Activated naive CD8-positive, alpha-beta T cell treated with anti-CD3 and anti-CD28 coated beads, Interleukin-2, amount 10 ng/mL, durations not matched to agents 7 days and 5 days (primary cell): Measurements from ENCODE around the gene ITGA1. TPM values are rescaled to one million over a fixed set of nuclear protein-coding genes. Genes with fewer than 3 reads are reported as not detected.
"Not testable (repeated sequence)": the region's sequence is repeated elsewhere in the genome, so short reads cannot be mapped to it uniquely, and the experiment has no call there.

ENCODE experiments used
- ATAC-seq: fragments of 150-1000 bp; cut with Tn5 transposase; one replicate; pipeline ENCODE4 v1.10.0; 2021; ENCODE audit warnings: low read depth, moderate library complexity
- POLR2A ChIA-PET: fragments of 350-600 bp; sonication (Branson Sonifier 250); formaldehyde crosslinking; loops from one replicate; lab custom pipeline; 2021; ENCODE audit warnings: antibody characterized with exemption; lab: Charles Lee
- DNase-seq: peaks from one replicate; pipeline ENCODE4 v3.0.0; 2021
- H3K27ac Mint-ChIP-seq: one replicate; pipeline ENCODE4 v1.8.0; 2022; ENCODE audit warnings: mild to moderate bottlenecking, mixed read lengths
- H3K27me3 Mint-ChIP-seq: one replicate; pipeline ENCODE4 v1.8.0; 2022; ENCODE audit warnings: mild to moderate bottlenecking, moderate library complexity, mixed read lengths
- H3K36me3 Mint-ChIP-seq: one replicate; pipeline ENCODE4 v1.8.0; 2021; ENCODE audit warnings: mild to moderate bottlenecking, mixed read lengths
- H3K4me1 Mint-ChIP-seq: one replicate; pipeline ENCODE4 v1.8.0; 2021; ENCODE audit warnings: mixed read lengths
- H3K4me3 Mint-ChIP-seq: one replicate; pipeline ENCODE4 v1.8.0; 2022; ENCODE audit warnings: mild to moderate bottlenecking, moderate library complexity, mixed read lengths
- H3K9me3 Mint-ChIP-seq: one replicate; pipeline ENCODE4 v1.8.0; 2021; ENCODE audit warnings: mixed read lengths
- total RNA-seq, 2 experiments: library from RNA; stranded (reverse); gene quantifications; one replicate each; pipeline ENCODE4 v1.2.3, GENCODE V29; 2021

Gene ITGA1
- 10 to 100 TPM; 21.7 to 23.6 TPM for total RNA-seq

DNA sequence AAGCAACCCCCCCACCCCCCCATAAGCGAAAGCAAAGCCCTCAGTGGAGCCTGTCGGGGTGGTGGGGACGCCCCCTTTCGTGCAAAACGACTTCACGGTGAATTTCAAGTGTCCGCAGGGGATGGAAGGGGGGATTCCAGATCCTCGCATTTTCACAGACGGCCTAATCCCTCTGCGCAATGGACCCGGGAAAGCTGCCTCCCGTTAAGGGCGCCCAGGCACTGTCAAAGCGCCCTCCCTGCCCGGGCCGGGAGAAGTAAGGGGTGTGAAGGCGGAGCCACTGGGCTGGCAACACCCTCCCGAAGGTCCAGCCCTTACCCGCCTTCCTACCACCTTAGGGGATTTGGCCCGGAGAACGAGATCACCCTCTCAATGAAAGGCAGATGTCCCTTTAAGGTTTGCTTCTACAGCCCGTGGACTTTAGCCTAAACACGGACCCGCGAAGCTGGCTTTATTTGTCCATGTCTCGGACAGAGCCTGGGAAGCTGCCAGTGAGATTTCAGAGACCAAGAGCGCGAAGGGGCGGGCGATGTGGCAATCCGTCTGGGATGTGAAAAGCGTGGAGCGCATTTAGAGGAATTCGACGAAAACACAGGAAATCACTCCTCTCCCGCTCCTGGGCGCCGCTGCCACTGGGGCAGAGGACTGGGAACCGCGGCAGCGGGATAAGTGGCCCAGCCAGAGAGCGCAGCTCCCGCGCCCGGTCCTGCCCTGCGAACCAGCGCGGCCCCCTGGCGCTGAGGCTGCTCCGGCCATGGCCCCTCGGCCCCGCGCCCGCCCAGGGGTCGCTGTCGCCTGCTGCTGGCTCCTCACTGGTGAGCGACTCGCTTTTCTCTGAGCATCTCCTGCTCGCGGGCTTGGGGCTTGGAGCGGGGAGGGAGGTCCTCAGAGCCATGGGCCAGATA is at the start of gene ITGA1, which contains the start of gene PELO:
Gene ITGA1, plus strand, starts transcription at position 317 of the 905 bp plus-strand sequence. Its CDS starts 438 bp downstream, at position 755.
Gene PELO, plus strand, starts transcription at position 317 of the 905 bp plus-strand sequence. CDS start 12,479 bp downstream, outside the sequence.
- peaks cover 34% of the 10 kb centered on the region for H3K4me1 Mint-ChIP-seq
- H3K4me3 Mint-ChIP-seq = peak within 1 kb of the TSS; percentile 90
- ATAC-seq (peak; percentile 87), DNase-seq (peak; percentile 69)
- H3K27me3 Mint-ChIP-seq = no peaks in the 10 kb centered on the region
- POLR2A ChIA-PET = interaction anchor here (1.3 to 2.4 kb wide), 3 partner anchors 12 to 62 kb away, joined by 5 to 21 read pairs (median 8); no protein-coding TSS in a partner anchor
- peak within 1 kb of the TSS; percentile 78 for H3K27ac Mint-ChIP-seq
- H3K9me3 Mint-ChIP-seq = no peaks in the 10 kb centered on the region
- peaks cover 9% of the 10 kb centered on the region for H3K36me3 Mint-ChIP-seq

DNA sequence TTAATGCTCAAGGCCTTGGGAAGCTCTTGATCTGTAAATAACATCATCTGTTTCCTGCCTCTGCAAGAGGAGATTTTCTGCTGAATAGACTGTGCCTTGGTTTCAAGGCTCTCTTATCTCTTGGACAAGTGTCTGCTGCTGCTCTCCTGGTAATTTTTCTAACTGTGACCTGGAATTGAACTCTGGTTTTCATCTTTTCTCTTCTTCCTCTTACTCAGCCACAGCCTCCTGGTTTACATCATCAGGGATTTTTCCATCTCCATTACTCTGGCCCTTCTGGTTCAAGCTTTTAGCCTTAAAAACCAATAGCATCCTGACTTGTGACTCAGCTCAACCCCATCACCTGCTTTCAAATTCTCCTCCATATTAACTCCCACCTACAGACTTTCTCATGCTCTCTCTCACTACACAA is 49.6 kb upstream of the ITGA1 start:
- H3K4me1 Mint-ChIP-seq = peaks cover 25% of the 10 kb centered on the region
- peaks cover 15% of the 10 kb centered on the region for H3K36me3 Mint-ChIP-seq
- no peak for DNase-seq
- peak overlapping the region; percentile 37 for H3K4me3 Mint-ChIP-seq
- H3K27me3 Mint-ChIP-seq = no peaks in the 10 kb centered on the region
- no peak for ATAC-seq
- peaks cover 6% of the 10 kb centered on the region for H3K9me3 Mint-ChIP-seq
- POLR2A ChIA-PET = interaction anchor here (1.0 to 1.4 kb wide), 3 partner anchors 12 to 62 kb away, joined by 3 to 5 read pairs (median 4); no protein-coding TSS in a partner anchor
- peak overlapping the region; percentile 44 for H3K27ac Mint-ChIP-seq

DNA sequence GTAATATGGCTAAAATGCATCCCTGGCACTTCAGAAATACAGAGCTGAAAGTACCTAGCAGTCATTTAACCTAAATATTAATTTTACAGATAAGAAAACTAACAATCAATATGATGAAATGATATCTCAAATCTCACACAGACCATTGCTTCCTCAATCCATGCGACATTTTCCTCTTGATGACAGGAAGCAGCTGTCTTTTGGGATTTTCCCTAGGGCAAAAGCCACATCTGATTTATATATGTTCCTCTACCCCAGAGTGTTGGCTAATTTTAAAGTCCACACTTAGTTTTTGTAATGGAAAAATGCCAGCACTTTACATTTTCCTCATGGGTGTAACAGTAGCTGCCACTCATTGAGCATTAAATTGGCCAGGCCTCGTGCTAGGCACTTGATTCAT is 47.7 kb upstream of the ITGA1 start:
- Mint-ChIP-seq H3K4me1 (peaks cover 37% of the 10 kb centered on the region), H3K4me3 (no peak overlapping the region), H3K36me3 (peaks cover 16% of the 10 kb centered on the region), H3K27ac (no peak overlapping the region), H3K9me3 (peaks cover 6% of the 10 kb centered on the region), H3K27me3 (no peaks in the 10 kb centered on the region)
- POLR2A ChIA-PET = interaction anchor here (0.8 to 1.4 kb wide), 2 partner anchors 14 to 37 kb away, joined by 3 read pairs; no protein-coding TSS in a partner anchor
- no peak for ATAC-seq
- no peak for DNase-seq

DNA sequence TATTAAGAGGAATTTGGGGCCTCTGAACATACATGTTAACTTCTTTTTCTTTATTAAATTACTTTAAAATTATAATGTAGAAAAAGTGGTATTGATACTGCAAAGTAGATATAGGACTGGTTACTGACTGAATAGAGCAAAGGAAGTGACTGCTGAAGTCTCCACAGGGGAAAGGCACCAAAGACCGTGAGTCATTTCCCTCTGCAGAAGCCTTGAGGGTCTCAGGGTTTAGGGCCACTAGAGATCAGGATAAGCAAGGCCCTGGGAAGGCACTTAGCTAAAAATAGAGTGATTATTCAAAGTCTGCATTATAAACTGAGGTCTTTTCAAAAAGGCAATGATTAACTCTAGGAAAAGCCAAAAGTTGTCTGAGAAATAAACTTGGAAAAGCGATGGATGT is 44.7 kb upstream of the ITGA1 start:
- peaks cover 44% of the 10 kb centered on the region for H3K4me1 Mint-ChIP-seq
- DNase-seq = no peak
- peak overlapping the region; percentile 57 for H3K4me3 Mint-ChIP-seq
- peaks cover 7% of the 10 kb centered on the region for H3K9me3 Mint-ChIP-seq
- ATAC-seq = peak; percentile 41
- H3K36me3 Mint-ChIP-seq = peaks cover 19% of the 10 kb centered on the region
- POLR2A ChIA-PET = interaction anchor here (0.7 to 1.3 kb wide), 4 partner anchors 15 to 36 kb away, joined by 3 to 5 read pairs (median 3); no protein-coding TSS in a partner anchor
- peak overlapping the region; percentile 90 for H3K27ac Mint-ChIP-seq
- no peaks in the 10 kb centered on the region for H3K27me3 Mint-ChIP-seq

DNA sequence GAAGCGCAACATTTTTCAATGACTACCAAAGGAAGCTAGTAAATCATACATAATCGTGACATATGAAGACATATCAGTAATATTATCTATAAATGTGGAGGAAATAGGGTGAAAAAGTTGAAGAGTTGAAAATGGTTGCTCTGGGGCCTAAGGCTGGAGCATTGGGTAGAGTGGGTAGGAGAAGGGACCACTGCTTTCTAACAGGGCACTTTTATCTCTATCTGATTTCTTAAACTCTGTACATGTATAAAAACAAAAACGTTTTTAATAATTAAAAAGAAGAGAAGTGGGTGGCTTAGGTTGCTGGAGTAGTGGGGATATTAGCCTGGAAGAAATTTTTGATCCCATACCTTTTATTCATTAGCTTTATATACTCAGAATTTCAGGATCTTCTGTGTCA is 44.2 kb upstream of the ITGA1 start:
- DNase-seq = no peak
- Mint-ChIP-seq H3K4me1 (peaks cover 44% of the 10 kb centered on the region), H3K4me3 (peak overlapping the region; percentile 57), H3K27ac (peak overlapping the region; percentile 90), H3K9me3 (peaks cover 7% of the 10 kb centered on the region), H3K27me3 (no peaks in the 10 kb centered on the region), H3K36me3 (peaks cover 15% of the 10 kb centered on the region)
- peak; percentile 23 for ATAC-seq
- POLR2A ChIA-PET = interaction anchor here (0.7 to 1.3 kb wide), 5 partner anchors 16 to 36 kb away, joined by 3 to 5 read pairs (median 3); no protein-coding TSS in a partner anchor

DNA sequence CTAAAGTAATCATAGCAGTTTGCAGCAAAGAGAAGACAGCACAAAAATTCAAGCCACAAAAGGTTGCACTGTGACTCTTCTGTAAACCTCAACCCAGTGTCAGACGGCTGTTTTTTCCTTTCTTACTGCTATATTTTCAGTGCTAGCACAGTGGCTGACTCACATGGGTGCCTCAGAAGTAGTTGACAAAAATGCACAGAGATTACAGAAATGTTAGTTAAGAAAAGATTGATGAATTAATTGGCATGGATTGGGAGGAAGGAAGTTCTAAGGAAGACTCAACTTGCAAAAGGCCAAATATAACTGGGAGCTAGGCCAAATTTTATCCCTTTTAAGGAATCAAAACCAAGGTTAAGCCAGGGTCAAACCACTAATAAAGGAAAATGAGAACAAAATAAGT is 43.7 kb upstream of the ITGA1 start:
- peak overlapping the region; percentile 57 for H3K4me3 Mint-ChIP-seq
- POLR2A ChIA-PET = interaction anchor here (0.7 to 1.3 kb wide), 5 partner anchors 16 to 37 kb away, joined by 3 to 5 read pairs (median 3); no protein-coding TSS in a partner anchor

DNA sequence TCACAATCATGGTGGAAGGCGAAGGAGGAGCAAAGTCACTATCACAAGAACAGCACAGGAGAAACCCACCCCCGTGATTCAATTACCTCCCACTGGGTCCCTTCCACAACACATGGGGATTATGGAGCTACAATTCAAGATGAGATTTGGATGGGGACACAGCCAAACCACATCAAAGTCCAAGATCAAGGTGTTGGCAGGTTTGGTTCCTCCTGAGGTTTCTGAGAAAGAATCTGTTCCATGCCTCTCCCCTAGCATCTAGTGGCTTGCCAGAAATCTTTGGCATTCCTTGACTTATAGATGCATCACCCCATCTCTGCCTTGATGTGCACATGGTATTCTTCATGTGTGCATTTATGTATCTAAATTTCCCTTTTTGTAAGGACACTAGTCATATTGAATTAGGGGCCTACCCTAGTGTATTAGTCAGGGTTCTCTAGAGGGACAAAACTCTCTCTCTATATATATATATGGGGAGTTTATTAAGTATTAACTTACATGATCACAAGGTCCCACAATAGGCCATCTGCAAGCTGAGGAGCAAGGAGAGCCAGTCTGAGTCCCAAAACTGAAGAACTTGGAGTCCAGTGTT is 42.8 kb upstream of the ITGA1 start:
- H3K27me3 Mint-ChIP-seq, ATAC-seq, H3K9me3 Mint-ChIP-seq, DNase-seq: not testable (repeated sequence)
- peak overlapping the region; percentile 44 for H3K27ac Mint-ChIP-seq
- H3K36me3 Mint-ChIP-seq = peaks cover 12% of the 10 kb centered on the region
- POLR2A ChIA-PET = interaction anchor here (0.6 to 0.7 kb wide), 3 partner anchors 15 to 54 kb away, joined by 3 to 4 read pairs (median 3); no protein-coding TSS in a partner anchor
- peak overlapping the region; percentile 3 for H3K4me3 Mint-ChIP-seq
- peaks cover 49% of the 10 kb centered on the region for H3K4me1 Mint-ChIP-seq

More for the DNA sequence above, 43.7 kb upstream of the ITGA1 start:
- Mint-ChIP-seq H3K36me3 (peaks cover 15% of the 10 kb centered on the region), H3K9me3 (peaks cover 7% of the 10 kb centered on the region), H3K4me1 (peaks cover 45% of the 10 kb centered on the region), H3K27ac (peak overlapping the region; percentile 90), H3K27me3 (no peaks in the 10 kb centered on the region)
- DNase-seq = no peak
- peak; percentile 96 for ATAC-seq

DNA sequence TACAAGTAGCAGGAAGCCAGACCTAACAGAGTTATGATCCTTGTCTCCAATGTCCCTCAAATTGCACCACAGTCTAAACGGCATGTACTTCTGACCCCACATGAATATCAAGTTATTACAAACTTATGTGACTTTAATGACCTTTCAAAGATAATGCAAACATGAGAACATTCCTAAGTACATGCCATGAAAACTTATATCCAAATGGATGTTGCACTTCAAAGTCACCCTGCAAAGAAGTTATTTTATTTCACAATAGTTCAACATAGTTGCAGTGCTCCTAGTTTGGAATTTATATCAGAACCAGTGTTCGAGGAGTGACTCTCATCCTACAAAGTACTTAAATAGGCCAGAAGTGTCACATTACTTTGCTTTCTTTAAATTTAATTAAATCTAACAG is 41.2 kb upstream of the ITGA1 start:
- peaks cover 9% of the 10 kb centered on the region for H3K36me3 Mint-ChIP-seq
- H3K4me3 Mint-ChIP-seq = no peak overlapping the region
- POLR2A ChIA-PET = no interaction called here
- H3K27ac Mint-ChIP-seq = no peak overlapping the region
- H3K27me3 Mint-ChIP-seq = no peaks in the 10 kb centered on the region
- H3K9me3 Mint-ChIP-seq = peaks cover 3% of the 10 kb centered on the region
- no peak for ATAC-seq
- no peak for DNase-seq
- H3K4me1 Mint-ChIP-seq = peaks cover 47% of the 10 kb centered on the region

DNA sequence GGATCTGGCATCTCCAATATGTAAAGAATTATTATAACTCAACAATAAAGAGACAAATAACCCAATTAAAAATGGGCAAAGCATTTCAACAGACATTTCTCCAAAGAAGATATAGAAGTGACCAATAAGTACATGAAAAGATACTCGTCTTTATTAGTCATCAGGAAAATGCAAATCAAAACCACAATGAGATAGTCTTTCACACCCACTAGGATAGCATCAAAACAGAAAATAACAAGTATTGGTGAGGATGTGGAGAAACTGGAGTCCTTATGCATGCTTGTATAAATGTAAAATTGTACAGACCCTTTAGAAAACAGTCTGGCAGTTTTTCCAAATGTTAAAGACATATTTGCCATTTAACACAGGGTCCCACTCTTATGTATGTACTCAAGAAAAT is 39.1 kb upstream of the ITGA1 start:
- peaks cover 32% of the 10 kb centered on the region for H3K4me1 Mint-ChIP-seq
- POLR2A ChIA-PET = no interaction called here
- H3K27ac Mint-ChIP-seq = no peak overlapping the region
- no peak for DNase-seq
- peak; percentile 23 for ATAC-seq
- peaks cover 1% of the 10 kb centered on the region for H3K9me3 Mint-ChIP-seq
- peaks cover 10% of the 10 kb centered on the region for H3K36me3 Mint-ChIP-seq
- no peak overlapping the region for H3K4me3 Mint-ChIP-seq
- H3K27me3 Mint-ChIP-seq = no peaks in the 10 kb centered on the region

DNA sequence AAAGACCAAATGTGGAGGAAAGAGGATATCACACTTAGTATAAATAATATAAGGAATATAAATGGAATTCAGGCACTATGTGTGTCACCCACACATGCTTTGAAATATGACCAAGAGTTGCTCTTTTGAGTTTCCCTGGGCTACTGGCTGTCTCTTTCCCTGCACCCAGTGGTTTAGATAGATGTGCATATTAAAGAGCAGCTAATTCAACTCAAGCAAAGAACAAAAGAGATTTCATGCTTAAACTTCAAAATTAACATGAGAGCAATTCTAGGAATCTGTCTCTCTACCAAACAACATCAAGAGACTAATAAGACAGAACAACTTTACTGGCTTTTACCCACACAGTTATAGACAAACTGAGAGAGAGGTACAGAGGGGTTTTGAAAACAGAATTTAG is 38.0 kb upstream of the ITGA1 start:
- no peak for ATAC-seq
- Mint-ChIP-seq H3K4me3 (no peak overlapping the region), H3K4me1 (peaks cover 24% of the 10 kb centered on the region), H3K36me3 (peaks cover 9% of the 10 kb centered on the region), H3K27ac (no peak overlapping the region), H3K27me3 (no peaks in the 10 kb centered on the region), H3K9me3 (peaks cover 1% of the 10 kb centered on the region)
- POLR2A ChIA-PET = no interaction called here
- no peak for DNase-seq

DNA sequence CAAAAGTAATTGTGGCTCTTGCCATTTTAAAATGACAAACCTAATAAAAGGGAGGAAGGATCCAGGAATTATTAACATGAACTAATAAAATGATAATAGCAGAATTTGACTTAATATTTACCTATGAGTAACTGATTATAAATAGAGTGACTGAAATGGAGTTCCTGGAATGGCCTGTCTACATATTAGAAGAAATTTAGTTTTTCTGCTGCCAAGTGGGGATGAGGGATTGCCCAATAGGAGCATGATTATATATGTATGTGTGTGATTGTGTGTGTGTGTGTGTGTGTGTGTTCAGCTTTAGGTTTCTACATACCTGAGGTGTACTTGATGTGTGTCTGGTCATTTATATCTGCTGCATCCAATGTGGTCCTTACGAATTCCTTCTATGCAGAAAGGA is 36.6 kb upstream of the ITGA1 start:
- POLR2A ChIA-PET = no interaction called here
- no peak overlapping the region for H3K4me3 Mint-ChIP-seq
- ATAC-seq (no peak), DNase-seq (no peak)
- H3K27me3 Mint-ChIP-seq = no peaks in the 10 kb centered on the region
- H3K4me1 Mint-ChIP-seq = peaks cover 14% of the 10 kb centered on the region
- H3K27ac Mint-ChIP-seq = no peak overlapping the region
- H3K9me3 Mint-ChIP-seq = peaks cover 1% of the 10 kb centered on the region
- peaks cover 2% of the 10 kb centered on the region for H3K36me3 Mint-ChIP-seq

DNA sequence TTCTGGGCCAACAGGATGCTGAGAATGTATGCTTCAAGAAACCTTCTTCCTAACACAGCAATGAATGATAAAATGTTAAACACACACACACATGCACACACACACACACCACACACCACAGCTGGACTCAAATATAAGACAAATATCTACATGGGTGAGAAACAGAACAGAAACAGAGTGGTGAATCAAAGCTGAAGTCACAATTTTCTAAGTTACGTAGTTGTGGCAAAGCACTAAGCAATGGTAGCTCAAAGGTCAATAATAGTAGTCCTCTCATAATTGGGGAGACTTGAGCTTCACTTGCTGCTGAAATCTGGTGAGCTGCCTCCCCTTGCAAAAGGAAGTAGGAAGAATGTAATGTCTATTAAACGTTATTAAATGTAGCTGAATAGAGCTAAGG is 33.7 kb upstream of the ITGA1 start:
- DNase-seq (no peak), ATAC-seq (no peak)
- POLR2A ChIA-PET = interaction anchor here (0.8 kb wide), 1 partner anchor 17 kb away, joined by 3 read pairs; no protein-coding TSS in a partner anchor
- Mint-ChIP-seq H3K9me3 (no peaks in the 10 kb centered on the region), H3K27ac (no peak overlapping the region), H3K27me3 (no peaks in the 10 kb centered on the region), H3K4me1 (peaks cover 5% of the 10 kb centered on the region), H3K4me3 (no peak overlapping the region), H3K36me3 (peaks cover 2% of the 10 kb centered on the region)

DNA sequence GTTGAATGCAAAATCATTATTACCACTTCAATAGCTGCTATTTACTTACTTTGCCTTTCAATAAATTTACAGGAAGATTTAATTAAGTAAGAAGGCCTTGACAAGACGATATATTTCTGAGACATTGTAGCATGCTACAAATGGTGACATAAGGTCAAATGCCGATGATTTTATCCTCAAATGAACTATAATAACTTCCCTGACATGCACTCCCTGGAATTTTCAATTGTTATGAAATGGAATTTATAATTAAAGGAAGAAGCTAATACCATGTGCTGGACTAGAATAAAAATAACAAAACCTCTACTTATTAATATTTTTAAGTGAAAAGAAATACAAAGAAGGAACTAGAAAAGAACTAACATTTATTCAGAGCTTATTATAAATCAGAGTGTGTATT is 30.2 kb upstream of the ITGA1 start:
- POLR2A ChIA-PET = no interaction called here
- peaks cover 3% of the 10 kb centered on the region for H3K9me3 Mint-ChIP-seq

More for the DNA sequence above, 30.2 kb upstream of the ITGA1 start:
- Mint-ChIP-seq H3K27ac (no peak overlapping the region), H3K36me3 (peaks cover 4% of the 10 kb centered on the region), H3K4me1 (no peaks in the 10 kb centered on the region), H3K27me3 (no peaks in the 10 kb centered on the region), H3K4me3 (no peak overlapping the region)
- DNase-seq (no peak), ATAC-seq (no peak)
